Astrocyte of the cerebellum (primary cell): ENCODE data around the gene ALS2CL.

Experiments used
- DNase-seq: peaks from one replicate; pipeline ENCODE4 v3.0.0-alpha.2; 2011; ENCODE audit warnings: low read depth
- H3K4me3 ChIP-seq: 2 replicates; pipeline ENCODE4 v1.5.1; 2011; ENCODE audit warnings: mild to moderate bottlenecking, low read depth, low read length, moderate library complexity
- in situ Hi-C: cut with HindIII; loops from 2 replicates; pipeline ENCODE4 v1.10.0; 2017; ENCODE audit warnings: low sequenced_read_pairs
- TF ChIP-seq, protein P1 (sequence below): IDR thresholded peaks from 2 replicates; pipeline ENCODE4 v1.5.1; 2012; ENCODE audit warnings: low read length, low read depth, moderate library complexity, mild to moderate bottlenecking; ENCODE audit errors: missing control alignments

ALS2CL gene

DNA sequence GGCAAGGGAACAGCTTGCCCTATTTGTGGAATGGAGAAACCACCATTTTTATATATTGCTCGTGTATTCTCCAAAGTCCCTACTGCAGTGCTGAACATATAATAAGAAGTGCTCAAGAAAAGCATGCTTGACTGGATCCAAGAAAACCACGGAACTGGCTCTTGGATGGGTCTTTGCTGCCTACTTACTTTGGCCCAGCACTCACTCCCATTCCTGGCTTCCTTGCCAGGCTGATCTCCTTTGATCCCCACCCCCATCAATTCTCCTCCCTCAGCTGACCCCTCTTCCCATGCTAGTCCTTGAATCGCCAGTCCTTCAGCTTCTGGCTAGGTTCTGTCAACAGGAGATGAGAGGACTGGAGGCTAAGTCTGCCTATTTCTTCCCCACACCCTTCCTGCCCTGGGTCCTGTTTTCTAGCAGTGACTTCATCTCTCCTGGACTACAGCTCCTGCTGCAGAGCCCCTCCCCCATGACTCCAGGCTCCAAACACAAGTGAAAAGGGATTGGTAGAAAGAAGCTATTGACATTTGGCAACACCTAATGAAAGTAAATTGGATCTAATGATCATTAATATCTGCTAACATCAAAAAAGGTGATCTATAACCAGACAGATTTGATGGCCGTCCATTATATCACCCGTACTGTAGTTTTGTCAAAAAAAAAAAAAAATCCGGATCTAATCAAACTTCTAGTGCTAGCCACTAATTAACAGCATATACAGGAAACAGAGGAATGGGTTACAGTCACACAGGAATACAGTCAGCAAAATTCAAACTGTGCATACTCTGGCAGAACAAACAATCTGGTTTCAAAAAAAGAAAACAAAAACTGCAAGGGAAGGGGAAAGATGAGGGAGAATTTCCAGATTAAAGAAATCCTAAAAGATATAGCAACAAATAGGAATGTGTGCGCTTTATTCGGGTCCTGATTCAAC is 73.4 kb downstream of the ALS2CL start:
- H3K4me3 ChIP-seq, result no peak overlapping the region
- in situ Hi-C loops, result no loop called here
- DNase-seq, result no peak
- TF ChIP-seq, protein P1, sequence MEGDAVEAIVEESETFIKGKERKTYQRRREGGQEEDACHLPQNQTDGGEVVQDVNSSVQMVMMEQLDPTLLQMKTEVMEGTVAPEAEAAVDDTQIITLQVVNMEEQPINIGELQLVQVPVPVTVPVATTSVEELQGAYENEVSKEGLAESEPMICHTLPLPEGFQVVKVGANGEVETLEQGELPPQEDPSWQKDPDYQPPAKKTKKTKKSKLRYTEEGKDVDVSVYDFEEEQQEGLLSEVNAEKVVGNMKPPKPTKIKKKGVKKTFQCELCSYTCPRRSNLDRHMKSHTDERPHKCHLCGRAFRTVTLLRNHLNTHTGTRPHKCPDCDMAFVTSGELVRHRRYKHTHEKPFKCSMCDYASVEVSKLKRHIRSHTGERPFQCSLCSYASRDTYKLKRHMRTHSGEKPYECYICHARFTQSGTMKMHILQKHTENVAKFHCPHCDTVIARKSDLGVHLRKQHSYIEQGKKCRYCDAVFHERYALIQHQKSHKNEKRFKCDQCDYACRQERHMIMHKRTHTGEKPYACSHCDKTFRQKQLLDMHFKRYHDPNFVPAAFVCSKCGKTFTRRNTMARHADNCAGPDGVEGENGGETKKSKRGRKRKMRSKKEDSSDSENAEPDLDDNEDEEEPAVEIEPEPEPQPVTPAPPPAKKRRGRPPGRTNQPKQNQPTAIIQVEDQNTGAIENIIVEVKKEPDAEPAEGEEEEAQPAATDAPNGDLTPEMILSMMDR, result no peak
